Activated B cell treated with CpG ODN at 0.5 μM for 24 hours (primary cell): ENCODE data around the gene FBXL7. TPM values are rescaled to one million over a fixed set of nuclear protein-coding genes. Genes with fewer than 3 reads are reported as not detected.

Experiments
- ATAC-seq: fragments of 200-7000 bp; cut with Tn5 transposase; one replicate; pipeline ENCODE4 v1.10.0; 2021; ENCODE audit warnings: low read depth, mild to moderate bottlenecking, moderate library complexity
- CTCF ChIA-PET: fragments of 350-600 bp; sonication (Branson Sonifier 250); formaldehyde crosslinking; loops from one replicate; lab custom pipeline; 2021; ENCODE audit warnings: antibody characterized with exemption; lab: Charles Lee
- POLR2A ChIA-PET: fragments of 350-600 bp; sonication (Branson Sonifier 250); formaldehyde crosslinking; loops from one replicate; lab custom pipeline; 2021; ENCODE audit warnings: antibody characterized with exemption; lab: Charles Lee
- DNase-seq: peaks from one replicate; pipeline ENCODE4 v3.0.0; 2022
- H3K27ac Mint-ChIP-seq: one replicate; pipeline ENCODE4 v1.8.0; 2020; ENCODE audit warnings: mixed read lengths
- H3K27me3 Mint-ChIP-seq: one replicate; pipeline ENCODE4 v1.8.0; 2021; ENCODE audit warnings: mixed read lengths
- H3K36me3 Mint-ChIP-seq: one replicate; pipeline ENCODE4 v1.8.0; 2021; ENCODE audit warnings: low read depth, mixed read lengths
- H3K4me1 Mint-ChIP-seq: one replicate; pipeline ENCODE4 v1.8.0; 2021; ENCODE audit warnings: mixed read lengths
- H3K4me3 Mint-ChIP-seq: one replicate; pipeline ENCODE4 v1.8.0; 2020; ENCODE audit warnings: mild to moderate bottlenecking, mixed read lengths
- H3K9me3 Mint-ChIP-seq: one replicate; pipeline ENCODE4 v1.8.0; 2020; ENCODE audit warnings: mixed read lengths
- CTCF ChIP-seq: fragments of 200-600 bp; IDR thresholded peaks from one replicate; pipeline ENCODE4 v1.8.0; 2022; ENCODE audit warnings: antibody characterized with exemption, mild to moderate bottlenecking
- intact Hi-C: fragments of 100-400 bp; cut with micrococcal nuclease; formaldehyde crosslinking; loops from one replicate; pipeline ENCODE4 v1.15.1; 2024
- total RNA-seq: library from RNA; stranded (reverse); gene quantifications from 2 replicates; pipeline ENCODE4 v1.2.3, GENCODE V29; 2022

The FBXL7 gene
- total RNA-seq, 1 donor from 2014 or later: not detected

GRCh38 chr5:15525703-15526275 is 25.8 kb downstream of the FBXL7 start:
- H3K4me3 Mint-ChIP-seq: no peak overlapping the region
- H3K9me3 Mint-ChIP-seq: peaks cover 8% of the 10 kb centered on the region
- ATAC-seq: no peak
- CTCF ChIA-PET: no interaction called here
- H3K27me3 Mint-ChIP-seq: no peaks in the 10 kb centered on the region
- no peak for DNase-seq
- TF ChIP-seq CTCF: no peak
- no peaks in the 10 kb centered on the region for H3K4me1 Mint-ChIP-seq
- no peaks in the 10 kb centered on the region for H3K36me3 Mint-ChIP-seq
- H3K27ac Mint-ChIP-seq: no peak overlapping the region
- POLR2A ChIA-PET: no interaction called here
- intact Hi-C loops: no loop called here

- ATAC-seq: no peak
- CTCF ChIA-PET: no interaction called here
- intact Hi-C loops: no loop called here
- no peak for TF ChIP-seq CTCF
- Mint-ChIP-seq H3K27me3 (no peaks in the 10 kb centered on the region), H3K27ac (no peak overlapping the region), H3K9me3 (peaks cover 8% of the 10 kb centered on the region), H3K4me3 (no peak overlapping the region), H3K4me1 (no peaks in the 10 kb centered on the region), H3K36me3 (no peaks in the 10 kb centered on the region)
- no peak for DNase-seq
- POLR2A ChIA-PET: no interaction called here
These were observed 26.4 kb downstream of the FBXL7 start for GRCh38 chr5:15526413-15526812.

- DNase-seq (no peak), ATAC-seq (no peak)
- TF ChIP-seq CTCF: no peak
- no peaks in the 10 kb centered on the region for H3K4me1 Mint-ChIP-seq
- CTCF ChIA-PET: no interaction called here
- no peak overlapping the region for H3K4me3 Mint-ChIP-seq
- no peaks in the 10 kb centered on the region for H3K27me3 Mint-ChIP-seq
- peaks cover 21% of the 10 kb centered on the region for H3K9me3 Mint-ChIP-seq
- POLR2A ChIA-PET: no interaction called here
- intact Hi-C loops: no loop called here
- H3K36me3 Mint-ChIP-seq: no peaks in the 10 kb centered on the region
- no peak overlapping the region for H3K27ac Mint-ChIP-seq
These were observed 28.5 kb downstream of the FBXL7 start for GRCh38 chr5:15528476-15528875.

- ChIA-PET POLR2A (no interaction called here), CTCF (no interaction called here)
- no peaks in the 10 kb centered on the region for H3K27me3 Mint-ChIP-seq
- intact Hi-C loops: no loop called here
- H3K4me1 Mint-ChIP-seq: no peaks in the 10 kb centered on the region
- H3K9me3 Mint-ChIP-seq: peaks cover 21% of the 10 kb centered on the region
- no peak for TF ChIP-seq CTCF
- H3K36me3 Mint-ChIP-seq: no peaks in the 10 kb centered on the region
- H3K27ac Mint-ChIP-seq: no peak overlapping the region
- no peak for DNase-seq
- no peak for ATAC-seq
- no peak overlapping the region for H3K4me3 Mint-ChIP-seq
These were observed 29.0 kb downstream of the FBXL7 start for GRCh38 chr5:15529013-15529412.

GRCh38 chr5:15529821-15530220 is 29.8 kb downstream of the FBXL7 start:
- Mint-ChIP-seq H3K36me3 (no peaks in the 10 kb centered on the region), H3K9me3 (peaks cover 23% of the 10 kb centered on the region), H3K4me1 (no peaks in the 10 kb centered on the region), H3K27me3 (no peaks in the 10 kb centered on the region), H3K27ac (no peak overlapping the region), H3K4me3 (no peak overlapping the region)
- intact Hi-C loops: no loop called here
- ATAC-seq (no peak), DNase-seq (no peak)
- ChIA-PET POLR2A (no interaction called here), CTCF (no interaction called here)
- no peak for TF ChIP-seq CTCF
